HEK293 (cell line): ENCODE measurements around the gene GTF2H3.

Experiments
- CTCF ChIA-PET: fragments of 350-600 bp; formaldehyde crosslinking; extraction: SDS; loops from one replicate; lab custom pipeline; 2021; ENCODE audit warnings: antibody characterized with exemption; lab: Yijun Ruan, JAX
- POLR2A ChIA-PET: fragments of 300-600 bp; formaldehyde crosslinking; extraction: SDS; loops from one replicate; lab custom pipeline; 2020; ENCODE audit warnings: antibody characterized with exemption, inconsistent platforms; lab: Yijun Ruan, JAX
- H3K27ac ChIP-seq: fragments of 200-500 bp; sonication (Bioruptor generic); 2 replicates; pipeline ENCODE4 v1.5.1; 2014; ENCODE audit warnings: low read depth, low read length, control low read depth, inconsistent platforms; ENCODE audit errors: extremely low read depth
- H3K36me3 ChIP-seq, 2 experiments: fragments of 200-500 bp in 1 of 2; sonication (Bioruptor generic) in 1 of 2; 1 replicate in 1 of 2; 2 replicates in 1 of 2; pipeline ENCODE4 v1.5.1; 2014 to 2017; ENCODE audit warnings: inconsistent platforms in 2 of 2, low read length in 2 of 2; ENCODE audit not compliant: control insufficient read depth in 2 of 2, insufficient read depth in 1 of 2
- H3K4me1 ChIP-seq: fragments of 200-500 bp; sonication (Bioruptor generic); 2 replicates; pipeline ENCODE4 v1.5.1; 2014; ENCODE audit warnings: mild to moderate bottlenecking, low read length, inconsistent platforms; ENCODE audit not compliant: control insufficient read depth, insufficient read depth
- H3K4me3 ChIP-seq: 2 replicates; pipeline ENCODE4 v1.5.1; 2011; ENCODE audit warnings: low read depth, mild to moderate bottlenecking, control low read depth, low read length, moderate library complexity
- H3K9me3 ChIP-seq: fragments of 200-500 bp; sonication (Bioruptor generic); 2 replicates; pipeline ENCODE4 v1.5.1; 2014; ENCODE audit warnings: low read depth, low read length, inconsistent platforms; ENCODE audit not compliant: control insufficient read depth, insufficient read depth
- KLF16 ChIP-seq: fragments of 450-650 bp; formaldehyde crosslinking; IDR thresholded peaks from 2 replicates; pipeline ENCODE4 v1.5.1; 2017; ENCODE audit warnings: missing biosample characterization, missing genetic modification characterization
- YY2 ChIP-seq: fragments of 450-650 bp; formaldehyde crosslinking; IDR thresholded peaks from 2 replicates; pipeline ENCODE4 v1.5.1; 2016; ENCODE audit warnings: missing biosample characterization, missing genetic modification characterization
- ZFHX2 ChIP-seq: fragments of 450-650 bp; formaldehyde crosslinking; conservative IDR thresholded peaks from 2 replicates; pipeline ENCODE4 v1.5.1; 2016; ENCODE audit warnings: missing biosample characterization, missing genetic modification characterization
- ZNF24 ChIP-seq: fragments of 450-650 bp; formaldehyde crosslinking; IDR thresholded peaks from 2 replicates; pipeline ENCODE4 v1.5.1; 2016; ENCODE audit warnings: missing biosample characterization, missing genetic modification characterization
- ZNF473 ChIP-seq: fragments of 450-650 bp; formaldehyde crosslinking; IDR thresholded peaks from 2 replicates; pipeline ENCODE4 v1.5.1; 2017; ENCODE audit warnings: missing biosample characterization, missing genetic modification characterization
- ZNF529 ChIP-seq: fragments of 450-650 bp; formaldehyde crosslinking; IDR thresholded peaks from 2 replicates; pipeline ENCODE4 v1.5.1; 2017; ENCODE audit warnings: missing genetic modification characterization, missing biosample characterization; ENCODE audit not compliant: insufficient replicate concordance
- ZNF621 ChIP-seq: fragments of 450-650 bp; formaldehyde crosslinking; IDR thresholded peaks from 2 replicates; pipeline ENCODE4 v1.5.1; 2017; ENCODE audit warnings: missing biosample characterization, missing genetic modification characterization
- ZNF629 ChIP-seq: fragments of 450-650 bp; formaldehyde crosslinking; IDR thresholded peaks from 2 replicates; pipeline ENCODE4 v1.5.1; 2017; ENCODE audit warnings: missing biosample characterization, missing genetic modification characterization
- ZNF837 ChIP-seq: fragments of 450-650 bp; formaldehyde crosslinking; IDR thresholded peaks from 2 replicates; pipeline ENCODE4 v1.5.1; 2016; ENCODE audit warnings: missing biosample characterization, missing genetic modification characterization
- ZNF843 ChIP-seq: fragments of 450-650 bp; formaldehyde crosslinking; IDR thresholded peaks from 2 replicates; pipeline ENCODE4 v1.5.1; 2016; ENCODE audit warnings: missing biosample characterization, missing genetic modification characterization
- ZXDB ChIP-seq: fragments of 450-650 bp; formaldehyde crosslinking; IDR thresholded peaks from 2 replicates; pipeline ENCODE4 v1.5.1; 2016; ENCODE audit warnings: missing biosample characterization, missing genetic modification characterization
- TF ChIP-seq, protein P1 (sequence below): fragments of 450-650 bp; formaldehyde crosslinking; IDR thresholded peaks from 2 replicates; pipeline ENCODE4 v1.5.1; 2016; ENCODE audit warnings: missing biosample characterization, missing genetic modification characterization
- TF ChIP-seq, protein P2 (sequence below): fragments of 450-650 bp; formaldehyde crosslinking; IDR thresholded peaks from 2 replicates; pipeline ENCODE4 v1.5.1; 2017; ENCODE audit warnings: missing biosample characterization, mild to moderate bottlenecking, missing genetic modification characterization, moderate library complexity
- TF ChIP-seq, protein P3 (sequence below): fragments of 450-650 bp; formaldehyde crosslinking; IDR thresholded peaks from 2 replicates; pipeline ENCODE4 v1.5.1; 2017; ENCODE audit warnings: missing biosample characterization, missing genetic modification characterization
- TF ChIP-seq, protein P4 (sequence below): fragments of 450-650 bp; formaldehyde crosslinking; IDR thresholded peaks from 2 replicates; pipeline ENCODE4 v1.5.1; 2016; ENCODE audit warnings: missing biosample characterization, missing genetic modification characterization
- TF ChIP-seq, protein P5 (sequence below): fragments of 450-650 bp; formaldehyde crosslinking; conservative IDR thresholded peaks from 2 replicates; pipeline ENCODE4 v1.5.1; 2016; ENCODE audit warnings: low read depth, missing biosample characterization, missing genetic modification characterization
- TF ChIP-seq, protein P6 (sequence below): fragments of 450-650 bp; formaldehyde crosslinking; IDR thresholded peaks from 2 replicates; pipeline ENCODE4 v1.5.1; 2016; ENCODE audit warnings: missing biosample characterization, missing genetic modification characterization

Gene GTF2H3

DNA sequence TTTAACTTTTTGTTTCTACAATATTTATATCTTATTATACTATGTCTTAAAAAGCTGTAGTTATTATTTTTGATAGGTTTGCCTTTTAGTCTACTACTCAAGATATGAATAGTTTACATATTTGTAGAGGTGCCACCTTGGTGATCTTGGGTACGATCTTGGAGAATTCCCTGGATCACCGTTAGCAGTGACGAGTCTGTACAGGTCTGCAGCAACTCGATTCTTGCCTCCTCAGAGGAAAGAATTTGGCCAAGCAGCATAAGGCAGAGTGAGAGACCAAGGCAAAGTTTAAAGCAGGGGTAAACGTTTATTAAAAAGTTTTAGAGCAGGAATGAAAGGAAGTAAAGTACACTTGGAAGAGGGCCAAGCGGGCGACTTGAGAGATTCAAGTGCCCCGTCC, 34.1 kb downstream of the GTF2H3 start:
- CTCF ChIA-PET, result interaction anchor here (0.6 kb wide), 1 partner anchor 42 kb away, joined by 3 read pairs; no protein-coding TSS in a partner anchor

DNA sequence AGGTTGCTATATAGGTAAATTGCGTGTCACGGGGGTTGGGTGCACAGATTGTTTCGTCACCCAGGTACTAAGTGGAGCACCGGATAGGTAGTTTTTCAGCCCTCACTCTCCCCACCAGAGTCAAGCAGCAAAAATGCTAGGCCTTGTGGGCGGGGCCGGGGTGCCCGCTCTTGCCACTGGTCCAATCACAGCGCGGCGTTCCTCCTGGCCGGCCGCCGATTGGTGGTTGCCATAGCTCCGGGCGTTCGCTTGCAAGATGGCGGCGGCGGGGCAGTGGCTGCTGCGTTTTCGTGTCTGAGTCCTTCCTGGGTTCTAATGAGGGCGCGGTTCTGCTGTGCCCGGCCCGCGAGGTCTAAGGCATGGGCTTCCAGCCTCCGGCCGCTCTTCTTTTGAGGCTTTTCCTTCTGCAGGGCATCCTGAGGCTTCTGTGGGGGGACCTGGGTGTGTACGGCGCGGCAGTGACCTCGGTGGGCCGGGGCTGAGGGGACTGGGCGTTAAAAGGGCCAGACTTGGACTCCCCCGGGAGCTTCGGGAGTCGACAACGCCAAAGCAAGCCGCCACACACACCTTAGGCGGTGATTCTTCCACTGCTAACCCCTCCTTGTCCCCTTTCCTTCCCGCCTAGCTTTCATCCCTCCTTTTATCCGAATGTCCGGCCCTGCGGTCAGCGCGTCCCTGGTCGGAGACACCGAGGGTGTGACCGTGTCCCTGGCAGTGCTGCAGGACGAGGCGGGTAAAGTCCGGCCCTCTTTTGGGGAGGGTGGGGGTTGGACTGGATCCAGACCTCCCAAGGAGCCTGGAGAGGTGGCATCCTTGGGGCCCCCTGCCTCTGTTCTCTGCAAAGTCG, 37.5 kb downstream of the GTF2H3 start, which contains the start of gene TCTN2:
TSS of gene TCTN2 (plus strand) at position 232 of the 847 bp plus-strand sequence. CDS start at position 360, 128 bp downstream.
- no peaks in the 10 kb centered on the region for H3K9me3 ChIP-seq
- POLR2A ChIA-PET, result interaction anchor here (0.6 to 2.6 kb wide), 3 partner anchors 9 to 41 kb away, joined by 3 to 15 read pairs (median 5); partner anchors contain the start of gene ATP6V0A2
- no peak within 1 kb of the TSS; the same call in 1 of the 2 replicates for H3K27ac ChIP-seq
- H3K36me3 ChIP-seq, result peaks cover 13 to 25% of the 10 kb centered on the region in 2 experiments; a peak in 2 of 3 replicates
- CTCF ChIA-PET, result no interaction called here
- H3K4me1 ChIP-seq, result no peaks in the 10 kb centered on the region
- peak within 1 kb of the TSS; percentile 80 for H3K4me3 ChIP-seq
- no peak for TF ChIP-seq ZNF843 (tag by site-specific recombination)
- TF ChIP-seq, protein P1, sequence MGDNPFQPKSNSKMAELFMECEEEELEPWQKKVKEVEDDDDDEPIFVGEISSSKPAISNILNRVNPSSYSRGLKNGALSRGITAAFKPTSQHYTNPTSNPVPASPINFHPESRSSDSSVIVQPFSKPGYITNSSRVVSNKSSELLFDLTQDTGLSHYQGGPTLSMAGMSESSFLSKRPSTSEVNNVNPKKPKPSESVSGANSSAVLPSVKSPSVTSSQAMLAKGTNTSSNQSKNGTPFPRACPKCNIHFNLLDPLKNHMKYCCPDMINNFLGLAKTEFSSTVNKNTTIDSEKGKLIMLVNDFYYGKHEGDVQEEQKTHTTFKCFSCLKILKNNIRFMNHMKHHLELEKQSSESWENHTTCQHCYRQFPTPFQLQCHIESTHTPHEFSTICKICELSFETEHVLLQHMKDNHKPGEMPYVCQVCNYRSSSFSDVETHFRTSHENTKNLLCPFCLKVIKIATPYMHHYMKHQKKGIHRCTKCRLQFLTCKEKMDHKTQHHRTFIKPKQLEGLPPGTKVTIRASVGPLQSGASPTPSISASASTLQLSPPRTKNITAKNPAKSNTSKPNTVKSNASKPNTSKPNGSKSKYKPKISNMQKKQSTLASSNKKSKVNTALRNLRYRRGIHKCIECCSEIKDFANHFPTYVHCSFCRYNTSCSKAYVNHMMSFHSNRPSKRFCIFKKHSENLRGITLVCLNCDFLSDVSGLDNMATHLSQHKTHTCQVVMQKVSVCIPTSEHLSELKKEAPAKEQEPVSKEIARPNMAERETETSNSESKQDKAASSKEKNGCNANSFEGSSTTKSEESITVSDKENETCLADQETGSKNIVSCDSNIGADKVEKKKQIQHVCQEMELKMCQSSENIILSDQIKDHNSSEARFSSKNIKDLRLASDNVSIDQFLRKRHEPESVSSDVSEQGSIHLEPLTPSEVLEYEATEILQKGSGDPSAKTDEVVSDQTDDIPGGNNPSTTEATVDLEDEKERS (tag by site-specific recombination), result no peak
- peak; percentile 56; the same call in 1 of the 2 replicates for TF ChIP-seq ZNF24
- peak; percentile 89 for TF ChIP-seq YY2 (tag by site-specific recombination)
- peak; percentile 28; the same call in 1 of the 2 replicates for TF ChIP-seq ZXDB (tag by site-specific recombination)
- TF ChIP-seq ZNF473, result no peak
- no peak for TF ChIP-seq ZNF837 (tag by site-specific recombination)
- no peak for TF ChIP-seq KLF16 (tag by site-specific recombination)
- TF ChIP-seq, protein P2, sequence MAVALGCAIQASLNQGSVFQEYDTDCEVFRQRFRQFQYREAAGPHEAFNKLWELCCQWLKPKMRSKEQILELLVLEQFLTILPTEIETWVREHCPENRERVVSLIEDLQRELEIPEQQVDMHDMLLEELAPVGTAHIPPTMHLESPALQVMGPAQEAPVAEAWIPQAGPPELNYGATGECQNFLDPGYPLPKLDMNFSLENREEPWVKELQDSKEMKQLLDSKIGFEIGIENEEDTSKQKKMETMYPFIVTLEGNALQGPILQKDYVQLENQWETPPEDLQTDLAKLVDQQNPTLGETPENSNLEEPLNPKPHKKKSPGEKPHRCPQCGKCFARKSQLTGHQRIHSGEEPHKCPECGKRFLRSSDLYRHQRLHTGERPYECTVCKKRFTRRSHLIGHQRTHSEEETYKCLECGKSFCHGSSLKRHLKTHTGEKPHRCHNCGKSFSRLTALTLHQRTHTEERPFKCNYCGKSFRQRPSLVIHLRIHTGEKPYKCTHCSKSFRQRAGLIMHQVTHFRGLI (tag by site-specific recombination), result peak; percentile 39; the same call in 1 of the 2 replicates
- no peak for TF ChIP-seq ZNF529
- TF ChIP-seq, protein P3, sequence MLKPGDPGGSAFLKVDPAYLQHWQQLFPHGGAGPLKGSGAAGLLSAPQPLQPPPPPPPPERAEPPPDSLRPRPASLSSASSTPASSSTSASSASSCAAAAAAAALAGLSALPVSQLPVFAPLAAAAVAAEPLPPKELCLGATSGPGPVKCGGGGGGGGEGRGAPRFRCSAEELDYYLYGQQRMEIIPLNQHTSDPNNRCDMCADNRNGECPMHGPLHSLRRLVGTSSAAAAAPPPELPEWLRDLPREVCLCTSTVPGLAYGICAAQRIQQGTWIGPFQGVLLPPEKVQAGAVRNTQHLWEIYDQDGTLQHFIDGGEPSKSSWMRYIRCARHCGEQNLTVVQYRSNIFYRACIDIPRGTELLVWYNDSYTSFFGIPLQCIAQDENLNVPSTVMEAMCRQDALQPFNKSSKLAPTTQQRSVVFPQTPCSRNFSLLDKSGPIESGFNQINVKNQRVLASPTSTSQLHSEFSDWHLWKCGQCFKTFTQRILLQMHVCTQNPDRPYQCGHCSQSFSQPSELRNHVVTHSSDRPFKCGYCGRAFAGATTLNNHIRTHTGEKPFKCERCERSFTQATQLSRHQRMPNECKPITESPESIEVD (tag by site-specific recombination), result no peak

More for the DNA sequence above, 34.1 kb downstream of the GTF2H3 start:
- peaks cover under 1 to 8% of the 10 kb centered on the region in 2 experiments; a peak in 2 of 3 replicates for H3K36me3 ChIP-seq
- H3K27ac ChIP-seq, result no peak overlapping the region
- TF ChIP-seq ZNF837 (tag by site-specific recombination) (no peak), ZNF629 (no peak), ZFHX2 (tag by site-specific recombination) (no peak), ZNF621 (tag by site-specific recombination) (no peak), ZNF473 (no peak)
- TF ChIP-seq, protein P4, sequence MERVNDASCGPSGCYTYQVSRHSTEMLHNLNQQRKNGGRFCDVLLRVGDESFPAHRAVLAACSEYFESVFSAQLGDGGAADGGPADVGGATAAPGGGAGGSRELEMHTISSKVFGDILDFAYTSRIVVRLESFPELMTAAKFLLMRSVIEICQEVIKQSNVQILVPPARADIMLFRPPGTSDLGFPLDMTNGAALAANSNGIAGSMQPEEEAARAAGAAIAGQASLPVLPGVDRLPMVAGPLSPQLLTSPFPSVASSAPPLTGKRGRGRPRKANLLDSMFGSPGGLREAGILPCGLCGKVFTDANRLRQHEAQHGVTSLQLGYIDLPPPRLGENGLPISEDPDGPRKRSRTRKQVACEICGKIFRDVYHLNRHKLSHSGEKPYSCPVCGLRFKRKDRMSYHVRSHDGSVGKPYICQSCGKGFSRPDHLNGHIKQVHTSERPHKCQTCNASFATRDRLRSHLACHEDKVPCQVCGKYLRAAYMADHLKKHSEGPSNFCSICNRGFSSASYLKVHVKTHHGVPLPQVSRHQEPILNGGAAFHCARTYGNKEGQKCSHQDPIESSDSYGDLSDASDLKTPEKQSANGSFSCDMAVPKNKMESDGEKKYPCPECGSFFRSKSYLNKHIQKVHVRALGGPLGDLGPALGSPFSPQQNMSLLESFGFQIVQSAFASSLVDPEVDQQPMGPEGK, result no peak
- TF ChIP-seq, protein P5, sequence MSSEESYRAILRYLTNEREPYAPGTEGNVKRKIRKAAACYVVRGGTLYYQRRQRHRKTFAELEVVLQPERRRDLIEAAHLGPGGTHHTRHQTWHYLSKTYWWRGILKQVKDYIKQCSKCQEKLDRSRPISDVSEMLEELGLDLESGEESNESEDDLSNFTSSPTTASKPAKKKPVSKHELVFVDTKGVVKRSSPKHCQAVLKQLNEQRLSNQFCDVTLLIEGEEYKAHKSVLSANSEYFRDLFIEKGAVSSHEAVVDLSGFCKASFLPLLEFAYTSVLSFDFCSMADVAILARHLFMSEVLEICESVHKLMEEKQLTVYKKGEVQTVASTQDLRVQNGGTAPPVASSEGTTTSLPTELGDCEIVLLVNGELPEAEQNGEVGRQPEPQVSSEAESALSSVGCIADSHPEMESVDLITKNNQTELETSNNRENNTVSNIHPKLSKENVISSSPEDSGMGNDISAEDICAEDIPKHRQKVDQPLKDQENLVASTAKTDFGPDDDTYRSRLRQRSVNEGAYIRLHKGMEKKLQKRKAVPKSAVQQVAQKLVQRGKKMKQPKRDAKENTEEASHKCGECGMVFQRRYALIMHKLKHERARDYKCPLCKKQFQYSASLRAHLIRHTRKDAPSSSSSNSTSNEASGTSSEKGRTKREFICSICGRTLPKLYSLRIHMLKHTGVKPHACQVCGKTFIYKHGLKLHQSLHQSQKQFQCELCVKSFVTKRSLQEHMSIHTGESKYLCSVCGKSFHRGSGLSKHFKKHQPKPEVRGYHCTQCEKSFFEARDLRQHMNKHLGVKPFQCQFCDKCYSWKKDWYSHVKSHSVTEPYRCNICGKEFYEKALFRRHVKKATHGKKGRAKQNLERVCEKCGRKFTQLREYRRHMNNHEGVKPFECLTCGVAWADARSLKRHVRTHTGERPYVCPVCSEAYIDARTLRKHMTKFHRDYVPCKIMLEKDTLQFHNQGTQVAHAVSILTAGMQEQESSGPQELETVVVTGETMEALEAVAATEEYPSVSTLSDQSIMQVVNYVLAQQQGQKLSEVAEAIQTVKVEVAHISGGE (tag by site-specific recombination), result no peak
- TF ChIP-seq, protein P6, sequence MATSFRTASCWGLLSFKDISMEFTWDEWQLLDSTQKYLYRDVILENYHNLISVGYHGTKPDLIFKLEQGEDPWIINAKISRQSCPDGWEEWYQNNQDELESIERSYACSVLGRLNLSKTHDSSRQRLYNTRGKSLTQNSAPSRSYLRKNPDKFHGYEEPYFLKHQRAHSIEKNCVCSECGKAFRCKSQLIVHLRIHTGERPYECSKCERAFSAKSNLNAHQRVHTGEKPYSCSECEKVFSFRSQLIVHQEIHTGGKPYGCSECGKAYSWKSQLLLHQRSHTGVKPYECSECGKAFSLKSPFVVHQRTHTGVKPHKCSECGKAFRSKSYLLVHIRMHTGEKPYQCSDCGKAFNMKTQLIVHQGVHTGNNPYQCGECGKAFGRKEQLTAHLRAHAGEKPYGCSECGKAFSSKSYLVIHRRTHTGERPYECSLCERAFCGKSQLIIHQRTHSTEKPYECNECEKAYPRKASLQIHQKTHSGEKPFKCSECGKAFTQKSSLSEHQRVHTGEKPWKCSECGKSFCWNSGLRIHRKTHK (tag by site-specific recombination), result no peak
- no peaks in the 10 kb centered on the region for H3K4me1 ChIP-seq
- POLR2A ChIA-PET, result no interaction called here
- no peak overlapping the region for H3K4me3 ChIP-seq
- no peaks in the 10 kb centered on the region for H3K9me3 ChIP-seq
